Measurements from ENCODE around the gene ANXA4.
"Not testable (repeated sequence)": the region's sequence is repeated elsewhere in the genome, so short reads cannot be mapped to it uniquely, and the experiment has no call there.

The ANXA4 gene

GRCh38 chr2:69781321-69782248 is 39.7 kb downstream of the ANXA4 start:
- no peak for DNase-seq

GRCh38 chr2:69784228-69784627 is 42.3 kb downstream of the ANXA4 start:
- DNase-seq: no peak

- DNase-seq: no peak
Measured at GRCh38 chr2:69785358-69785757, 43.4 kb downstream of the ANXA4 start.

GRCh38 chr2:69786052-69786560 is 44.2 kb downstream of the ANXA4 start:
- no peak for DNase-seq

- DNase-seq: no peak
Measured at GRCh38 chr2:69789175-69789721, 47.3 kb downstream of the ANXA4 start.

- no peak for DNase-seq
Measured at GRCh38 chr2:69789772-69790600, 48.1 kb downstream of the ANXA4 start.

GRCh38 chr2:69790601-69790959 is 48.6 kb downstream of the ANXA4 start:
- DNase-seq: no peak

GRCh38 chr2:69791045-69791444 is 49.1 kb downstream of the ANXA4 start:
- no peak for DNase-seq

- no peak for DNase-seq
Measured at GRCh38 chr2:69796174-69796573, 54.2 kb downstream of the ANXA4 start.

GRCh38 chr2:69797235-69797634 is 55.3 kb downstream of the ANXA4 start:
- DNase-seq: no peak

- DNase-seq: no peak
Measured at GRCh38 chr2:69797836-69798289, 55.9 kb downstream of the ANXA4 start.

GRCh38 chr2:69798290-69798908 is 56.5 kb downstream of the ANXA4 start:
- DNase-seq: no peak

GRCh38 chr2:69798909-69799526 is 57.1 kb downstream of the ANXA4 start:
- DNase-seq: no peak

- no peak for DNase-seq
Measured at GRCh38 chr2:69801745-69802290, 59.9 kb downstream of the ANXA4 start.

- not testable (repeated sequence) for DNase-seq
Measured at GRCh38 chr2:69802781-69803367, 60.9 kb downstream of the ANXA4 start.

- no peak for DNase-seq
Measured at GRCh38 chr2:69804416-69804815, 62.5 kb downstream of the ANXA4 start.

GRCh38 chr2:69805887-69806286 is 64.0 kb downstream of the ANXA4 start:
- DNase-seq: no peak

GRCh38 chr2:69807821-69808540 is 66.0 kb downstream of the ANXA4 start:
- DNase-seq: no peak

- DNase-seq: no peak
Measured at GRCh38 chr2:69810550-69810949, 68.6 kb downstream of the ANXA4 start.

GRCh38 chr2:69811018-69811417 is 69.1 kb downstream of the ANXA4 start:
- DNase-seq: no peak

GRCh38 chr2:69811591-69811990 is 69.7 kb downstream of the ANXA4 start:
- DNase-seq: no peak

Data from CD4-positive, alpha-beta T cell treated with Interleukin-4 for 4 hours (primary cell).